SK-N-DZ (cell line): Measurements from ENCODE around the gene MACROD2.

ENCODE experiments used
- DNase-seq: peaks from one replicate; pipeline ENCODE4 v3.0.0-alpha.2; 2015; ENCODE audit warnings: low spot score

Gene MACROD2

GRCh38 chr20:15406072-15406471 is 1410.8 kb downstream of the MACROD2 start:
- no peak for DNase-seq

DNA sequence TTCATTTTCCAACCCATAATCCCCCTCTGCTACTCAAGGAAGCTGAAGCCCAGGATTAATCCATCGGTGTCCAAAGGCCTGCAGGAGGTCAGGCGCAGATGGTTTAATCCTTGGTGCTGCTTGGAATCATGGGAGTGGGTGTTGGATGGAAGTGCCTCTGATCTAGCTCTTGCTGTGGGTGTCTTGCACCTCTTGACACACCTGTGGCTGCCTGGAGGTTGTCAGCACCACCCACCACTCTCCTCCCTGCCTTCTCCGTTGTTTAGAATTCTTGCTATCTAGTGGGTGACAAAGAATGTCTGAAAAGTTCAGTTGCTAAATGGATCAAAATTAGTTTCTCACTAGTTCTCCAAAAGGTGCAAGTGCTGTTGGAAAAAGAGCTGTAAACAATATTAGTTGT is 1416.5 kb downstream of the MACROD2 start:
- DNase-seq: no peak

DNA sequence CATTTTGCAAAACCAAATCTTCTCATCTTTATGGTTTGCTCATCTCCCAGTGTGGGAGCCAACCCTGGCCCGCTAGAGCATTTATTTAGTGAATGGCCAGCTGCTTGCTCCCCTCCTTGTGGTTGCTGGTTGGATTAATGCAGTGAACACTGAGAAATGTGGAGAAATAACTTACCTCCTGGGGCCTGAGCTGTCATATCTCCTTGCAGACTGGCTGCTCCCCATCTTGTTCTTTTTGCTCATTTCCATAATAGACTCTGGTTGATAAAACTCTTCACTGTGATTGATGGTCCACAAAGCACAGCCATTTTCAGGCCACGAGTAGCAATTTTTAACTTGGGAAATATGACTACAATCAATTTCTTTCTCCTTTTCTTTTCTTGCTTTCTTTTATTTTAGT is 1420.6 kb downstream of the MACROD2 start:
- DNase-seq: no peak

- DNase-seq: no peak
Observed at GRCh38 chr20:15419856-15420255, 1424.5 kb downstream of the MACROD2 start.

DNA sequence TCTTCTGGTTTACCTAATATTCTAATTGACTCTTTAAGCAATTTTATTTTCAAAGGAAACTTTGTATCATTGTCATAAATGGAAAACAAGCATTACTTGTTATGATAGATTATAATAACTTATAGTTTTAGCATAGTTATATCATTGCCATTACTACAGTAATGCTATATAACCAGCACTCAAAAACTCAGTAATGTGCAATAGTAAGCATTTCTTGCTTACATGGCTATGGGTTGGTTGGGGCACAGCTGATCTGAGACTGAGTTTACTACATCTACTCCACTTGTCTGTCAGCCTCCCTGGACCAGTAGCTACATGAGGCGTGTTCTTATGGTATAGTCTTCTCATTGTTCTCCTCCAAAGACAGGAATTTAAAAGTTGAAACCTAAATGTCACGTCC is 1427.7 kb downstream of the MACROD2 start:
- DNase-seq: no peak

GRCh38 chr20:15439551-15439950 is 1444.2 kb downstream of the MACROD2 start:
- DNase-seq: no peak

DNA sequence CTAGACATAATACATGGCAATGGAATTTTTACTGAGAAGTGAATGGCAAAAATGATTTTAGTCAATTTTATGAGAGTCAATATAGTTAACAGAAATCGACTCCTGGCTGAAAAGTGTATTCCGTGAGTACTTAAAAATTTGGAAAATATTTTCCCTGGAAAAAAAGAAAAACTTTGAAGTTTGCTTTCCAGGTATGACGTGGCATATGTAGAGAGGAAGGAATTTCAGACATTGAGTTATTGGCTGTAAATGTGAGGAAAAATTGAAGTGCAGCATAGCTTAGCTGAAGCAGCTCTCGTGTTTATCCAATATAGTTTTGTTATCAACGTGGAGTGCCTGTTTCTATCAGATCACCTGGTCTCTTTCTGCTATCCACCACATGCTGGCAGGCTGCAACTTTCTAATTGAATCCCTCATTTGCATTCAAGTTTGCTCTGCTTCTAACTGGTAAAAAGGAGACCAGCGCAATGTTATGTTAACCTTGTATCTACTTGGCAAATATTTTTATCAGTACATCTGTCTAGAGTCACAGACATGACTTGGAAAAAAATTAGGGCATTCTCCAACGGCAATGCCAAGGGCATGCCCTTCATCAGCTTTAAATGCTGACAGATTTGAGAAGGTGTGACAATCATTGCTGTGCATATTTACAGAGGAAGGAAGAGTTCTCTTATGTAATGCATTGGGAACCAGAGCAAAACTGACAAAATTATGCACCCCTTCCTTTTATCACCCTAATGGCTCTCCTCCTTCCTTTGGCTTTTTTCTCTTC is 1444.9 kb downstream of the MACROD2 start:
- DNase-seq: no peak

DNA sequence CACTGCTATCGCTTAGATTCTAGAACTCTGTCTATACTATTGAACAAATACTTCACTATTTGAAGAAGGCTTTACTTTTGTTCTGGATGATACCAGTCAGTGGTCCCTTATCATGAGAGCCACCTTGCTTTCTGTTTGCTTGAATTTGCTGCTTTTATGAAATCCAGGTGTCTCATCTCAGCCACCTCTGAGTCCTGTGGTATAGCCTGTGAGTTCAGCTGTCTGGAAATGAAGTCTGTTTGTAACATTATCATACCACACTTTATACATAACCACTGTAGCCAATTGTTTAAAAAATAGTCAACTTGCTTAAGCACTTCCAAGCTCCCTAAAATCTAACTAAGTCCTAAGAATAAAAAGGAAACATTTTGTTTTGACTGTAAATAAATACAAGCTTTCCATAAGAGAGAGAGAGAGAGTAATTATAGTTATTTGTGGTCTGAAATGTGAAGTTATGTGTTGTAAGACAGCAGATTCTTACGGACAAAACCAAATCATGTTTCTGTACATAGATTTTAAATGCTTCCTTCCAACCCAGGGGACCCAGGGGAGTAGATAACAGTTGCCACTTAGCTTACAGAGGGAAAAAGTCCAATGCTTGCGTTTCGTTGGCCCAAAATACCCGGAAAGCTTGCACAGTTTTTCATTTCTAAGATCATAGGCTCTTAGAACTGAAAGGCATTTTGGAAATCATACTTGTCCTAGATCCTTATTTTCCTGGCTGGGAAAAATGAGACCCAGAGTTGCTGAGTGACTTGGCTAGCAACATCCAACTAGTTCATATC is 1449.9 kb downstream of the MACROD2 start:
- DNase-seq: no peak

DNA sequence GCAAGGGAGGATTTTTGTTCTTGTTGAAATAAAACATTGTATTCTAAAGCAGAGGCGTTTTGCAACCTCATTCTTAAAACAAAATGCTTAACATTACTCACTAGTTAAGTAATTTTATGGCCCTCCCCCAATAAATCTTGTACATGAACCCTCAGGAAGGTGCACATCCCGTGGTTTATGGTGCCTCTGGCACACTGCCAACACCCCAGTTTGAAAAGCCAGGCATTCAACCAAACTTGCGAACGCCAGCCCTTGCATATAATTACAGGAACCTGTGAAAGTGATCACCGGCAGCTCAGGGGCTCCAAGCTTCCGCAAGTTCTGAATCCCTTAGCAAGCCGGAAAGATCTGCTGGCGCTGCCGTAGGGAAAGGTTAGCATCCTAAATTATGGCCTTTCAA is 1451.1 kb downstream of the MACROD2 start:
- no peak for DNase-seq

- DNase-seq: no peak
Observed at GRCh38 chr20:15447549-15447948, 1452.2 kb downstream of the MACROD2 start.

- no peak for DNase-seq
Observed at GRCh38 chr20:15449061-15449460, 1453.7 kb downstream of the MACROD2 start.

- DNase-seq: no peak
Observed at GRCh38 chr20:15451241-15451640, 1455.9 kb downstream of the MACROD2 start.

DNA sequence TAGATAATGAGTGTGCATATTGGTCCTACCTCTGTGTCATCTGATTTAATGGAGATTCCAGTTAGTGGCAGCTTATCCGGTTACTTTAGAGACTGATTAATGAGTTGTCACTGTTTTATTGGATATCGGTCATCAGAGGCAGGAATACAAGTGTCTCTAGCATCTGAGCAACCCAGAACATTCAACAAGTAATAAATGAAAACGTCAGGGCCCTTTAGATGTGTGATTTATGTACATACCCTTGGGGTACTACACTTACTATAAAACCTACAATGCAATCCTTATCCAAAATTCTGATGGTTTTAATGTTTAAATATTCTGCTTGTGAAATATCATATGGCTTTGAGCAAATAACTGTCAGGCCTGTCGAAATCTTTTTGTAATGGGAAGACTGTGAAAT is 1460.0 kb downstream of the MACROD2 start:
- DNase-seq: no peak

- no peak for DNase-seq
Observed at GRCh38 chr20:15461938-15462337, 1466.6 kb downstream of the MACROD2 start.

DNA sequence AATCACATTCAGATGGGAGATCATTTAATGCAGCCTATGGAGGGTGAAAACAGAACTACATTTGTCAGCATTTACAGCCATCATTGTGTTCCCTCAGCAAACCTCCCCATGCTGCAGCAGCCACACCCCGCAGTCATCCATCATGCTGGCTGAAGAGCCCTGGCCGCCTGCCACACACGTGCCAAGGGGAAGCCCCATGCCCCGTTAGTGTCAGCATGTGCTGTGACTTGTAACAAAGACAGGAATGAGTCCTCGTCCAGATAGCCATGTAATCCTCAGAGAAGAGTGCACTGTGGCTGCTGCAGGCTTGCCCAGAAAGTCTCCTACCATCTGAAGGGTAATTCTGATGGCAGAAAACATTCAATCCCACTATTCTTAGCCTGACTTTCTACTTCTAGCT is 1480.2 kb downstream of the MACROD2 start:
- DNase-seq: no peak

DNA sequence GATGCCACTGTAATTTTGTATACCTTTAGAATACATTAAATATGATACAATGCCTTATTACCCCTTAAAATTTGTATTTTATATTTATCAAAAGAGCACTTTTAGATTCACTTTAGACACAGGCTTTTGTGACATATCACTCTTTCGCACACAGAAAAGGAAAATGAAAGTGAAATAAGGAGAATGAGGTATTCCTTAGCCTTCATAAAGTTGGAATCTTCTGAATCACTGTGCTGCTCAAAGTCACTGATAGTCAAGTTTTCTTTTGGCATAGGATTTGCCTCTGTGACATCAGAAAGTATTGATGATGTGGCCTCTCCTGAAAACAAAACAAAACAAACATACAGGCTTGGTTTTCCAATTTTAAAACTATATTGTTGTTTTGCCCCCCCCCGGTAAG is 1480.9 kb downstream of the MACROD2 start:
- DNase-seq: no peak

- DNase-seq: no peak
Observed at GRCh38 chr20:15476781-15477180, 1481.5 kb downstream of the MACROD2 start.

DNA sequence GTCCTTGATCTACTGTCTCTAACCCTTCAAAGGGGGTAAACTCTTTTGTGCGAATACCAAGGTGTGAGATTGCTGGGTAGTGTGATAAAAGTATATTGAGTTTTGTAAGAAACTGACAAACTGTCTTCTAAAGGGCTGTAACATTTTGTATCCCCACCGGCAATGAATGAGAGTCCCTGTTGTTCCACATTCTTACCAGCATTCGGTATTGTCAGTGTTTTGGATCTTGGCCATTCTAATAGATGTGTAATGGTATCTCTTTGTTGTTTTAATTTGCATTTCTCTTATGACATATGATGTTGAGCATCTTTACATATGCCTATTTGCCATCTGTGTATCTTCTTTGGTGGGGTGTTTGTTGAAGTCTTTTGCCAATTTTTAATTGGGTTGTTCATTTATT is 1487.2 kb downstream of the MACROD2 start:
- DNase-seq: no peak

DNA sequence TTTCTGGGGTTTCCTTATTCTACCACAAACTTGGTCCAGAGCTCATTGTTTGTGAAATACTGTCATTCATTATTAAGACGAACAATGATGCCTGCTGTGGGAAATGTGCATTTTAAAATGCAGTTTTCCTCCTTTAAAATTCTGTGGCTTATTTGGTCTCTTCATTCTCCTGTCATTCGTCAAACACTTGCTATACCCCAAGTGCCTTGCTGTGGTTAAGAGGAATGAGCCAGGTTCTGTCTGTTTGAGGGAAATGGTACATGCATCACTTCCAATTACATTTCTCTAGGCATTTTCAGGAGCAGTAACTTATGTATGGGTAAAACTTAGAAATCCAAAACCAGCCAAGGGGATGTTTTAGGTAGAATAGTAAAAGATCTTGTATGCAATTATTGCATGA is 1490.2 kb downstream of the MACROD2 start:
- no peak for DNase-seq

- no peak for DNase-seq
Observed at GRCh38 chr20:15487030-15487429, 1491.7 kb downstream of the MACROD2 start.

GRCh38 chr20:15487682-15488081 is 1492.4 kb downstream of the MACROD2 start:
- DNase-seq: no peak

DNA sequence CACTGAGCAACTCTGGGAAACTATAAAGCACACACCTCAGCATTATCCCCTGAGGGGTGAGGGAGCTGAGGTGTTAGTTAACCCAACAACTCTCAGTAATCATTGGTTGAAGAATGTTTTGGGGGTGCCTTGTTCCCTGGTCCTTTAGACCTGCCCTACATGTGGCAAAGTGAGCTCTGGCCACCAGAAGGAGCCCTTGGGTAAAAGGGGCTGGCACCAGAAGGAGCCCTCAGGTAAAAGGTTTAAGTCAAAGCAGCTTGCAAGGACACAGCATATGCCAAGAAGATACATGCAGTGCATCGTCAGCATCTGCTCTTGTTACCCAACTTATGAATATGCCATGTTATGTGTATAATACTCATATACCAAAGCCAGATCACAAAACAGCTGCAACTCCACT is 1496.3 kb downstream of the MACROD2 start:
- peak; percentile 41 for DNase-seq

GRCh38 chr20:15494851-15495250 is 1499.5 kb downstream of the MACROD2 start:
- no peak for DNase-seq
